HepG2 (cell line): ENCODE data around the gene HAS3. TPM values are rescaled to one million over a fixed set of nuclear protein-coding genes. Genes with fewer than 3 reads are reported as not detected.

ENCODE experiments used
- ATAC-seq: fragments of 200-7000 bp; cut with Tn5 transposase; 3 replicates; pipeline ENCODE4 v1.9.1; 2020; ENCODE audit warnings: mild to moderate bottlenecking, moderate library complexity
- BruUV-seq: library from RNA; stranded (reverse); fragments of 400-500 nt; replicated peaks from 2 replicates; lab custom pipeline; 2021; lab: Mats Ljungman, UMichigan
- CTCF ChIA-PET: fragments of 300-600 bp; formaldehyde crosslinking; extraction: SDS; loops from one replicate; lab custom pipeline; 2021; ENCODE audit warnings: low total read pairs, inconsistent platforms, low intra/inter-chr PET ratio; lab: Yijun Ruan, JAX
- POLR2A ChIA-PET: fragments of 350-600 bp; sonication (Branson Sonifier 250); formaldehyde crosslinking; loops from one replicate; lab custom pipeline; 2020; ENCODE audit warnings: antibody characterized with exemption, inconsistent platforms; lab: Yijun Ruan, JAX
- DNase-seq: peaks from one replicate; pipeline ENCODE4 v3.0.0-alpha.2; 2015; ENCODE audit warnings: low spot score
- FAIRE-seq: peaks from 3 replicates; lab custom pipeline; 2011; peaks lifted over from hg19 to GRCh38; lab: Jason Lieb, UNC
- H2AFZ ChIP-seq: one replicate; pipeline ENCODE4 v1.6.1; 2011; ENCODE audit warnings: low read length, inconsistent platforms
- H3K27ac ChIP-seq: fragments of 300-600 bp; 3 replicates; pipeline ENCODE4 v1.8.0; 2011; ENCODE audit warnings: mixed run types, mild to moderate bottlenecking, mixed read lengths, low read length, inconsistent platforms; ENCODE audit not compliant: insufficient read depth; ENCODE audit errors: extremely low read length
- H3K27me3 ChIP-seq, 2 experiments: fragments of 200-600 bp in 1 of 2; 2 replicates in 1 of 2; 3 replicates in 1 of 2; pipeline versions ENCODE4 v1.6.0 to v1.8.0; 2011; ENCODE audit warnings: low read length in 2 of 2, mild to moderate bottlenecking in 2 of 2, moderate library complexity in 2 of 2, inconsistent platforms in 1 of 2; ENCODE audit not compliant: insufficient read depth in 2 of 2, control insufficient read depth in 1 of 2
- H3K36me3 ChIP-seq, 2 experiments: fragments of 200-600 bp in 1 of 2; replicated peaks in 1 of 2; 2 replicates in 1 of 2; 3 replicates in 1 of 2; pipeline versions ENCODE4 v1.5.1 to v1.8.0; 2011; ENCODE audit warnings: low read length in 2 of 2, inconsistent platforms in 1 of 2; ENCODE audit not compliant: insufficient read depth in 2 of 2, control insufficient read depth in 1 of 2
- H3K4me1 ChIP-seq: 2 replicates; pipeline ENCODE4 v1.5.1; 2012; ENCODE audit warnings: low read length, inconsistent platforms; ENCODE audit not compliant: insufficient read depth
- H3K4me2 ChIP-seq: 2 replicates; pipeline ENCODE4 v1.6.0; 2011; ENCODE audit warnings: low read depth, low read length, inconsistent platforms
- H3K4me3 ChIP-seq, 3 experiments: fragments of 200-600 bp in 1 of 3; sonication (generic), shearing (Covaris generic) in 1 of 3; replicated peaks in 1 of 3; 2 replicates each; pipeline ENCODE4 v1.5.1; 2011 to 2016; ENCODE audit warnings: low read length in 3 of 3, inconsistent platforms in 2 of 3, low read depth in 2 of 3, mild to moderate bottlenecking in 2 of 3, control low read depth in 1 of 3, mixed read lengths in 1 of 3; ENCODE audit not compliant: insufficient read depth in 1 of 3
- H3K79me2 ChIP-seq: one replicate; pipeline ENCODE4 v1.6.1; 2011; ENCODE audit warnings: low read length, inconsistent platforms; ENCODE audit not compliant: insufficient read depth
- H3K9ac ChIP-seq: 2 replicates; pipeline ENCODE4 v1.6.0; 2011; ENCODE audit warnings: mild to moderate bottlenecking, low read depth, low read length, inconsistent platforms; ENCODE audit not compliant: insufficient read depth
- H3K9me3 ChIP-seq: 2 replicates; pipeline ENCODE4 v1.5.1; 2012; ENCODE audit warnings: mild to moderate bottlenecking, low read length
- H4K20me1 ChIP-seq: 2 replicates; pipeline ENCODE4 v1.6.0; 2011; ENCODE audit warnings: inconsistent platforms, mild to moderate bottlenecking, low read length, moderate library complexity; ENCODE audit not compliant: insufficient read depth
- AHDC1 ChIP-seq: sonication (generic); formaldehyde crosslinking; IDR thresholded peaks from 2 replicates; pipeline ENCODE4 v1.5.1; 2020; ENCODE audit warnings: mild to moderate bottlenecking, missing genetic modification reagents, borderline replicate concordance
- CENPBD1 ChIP-seq: sonication (generic); formaldehyde crosslinking; IDR thresholded peaks from 2 replicates; pipeline ENCODE4 v1.8.0; 2022; ENCODE audit warnings: missing genetic modification reagents, low read depth, mild to moderate bottlenecking, borderline replicate concordance
- CREB1 ChIP-seq, 2 experiments: fragments of 450-650 bp in 1 of 2; IDR thresholded peaks; 2 replicates each; pipeline ENCODE4 v1.6.1; 2016 to 2017; ENCODE audit warnings: control low read depth in 1 of 2, mild to moderate bottlenecking in 1 of 2, missing compliant biosample characterization in 1 of 2, missing genetic modification characterization in 1 of 2
- CREM ChIP-seq, 2 experiments: sonication (generic) in 1 of 2; formaldehyde crosslinking in 1 of 2; IDR thresholded peaks; 2 replicates each; pipeline versions ENCODE4 v1.4.0 to v1.6.1; 2016 to 2020; ENCODE audit warnings: antibody characterized with exemption in 1 of 2, mild to moderate bottlenecking in 1 of 2, missing genetic modification reagents in 1 of 2
- PHF21A ChIP-seq: sonication (generic); formaldehyde crosslinking; IDR thresholded peaks from 2 replicates; pipeline ENCODE4 v1.5.0; 2020; ENCODE audit warnings: mild to moderate bottlenecking, missing genetic modification reagents
- ZBTB10 ChIP-seq: sonication (generic); formaldehyde crosslinking; IDR thresholded peaks from 2 replicates; pipeline ENCODE4 v1.4.0; 2020; ENCODE audit warnings: missing genetic modification reagents, borderline replicate concordance
- ZFP36L2 ChIP-seq: sonication (generic); formaldehyde crosslinking; IDR thresholded peaks from 2 replicates; pipeline ENCODE4 v1.4.0; 2020; ENCODE audit warnings: missing genetic modification reagents
- ZMAT3 ChIP-seq: sonication (generic); formaldehyde crosslinking; conservative IDR thresholded peaks from 2 replicates; pipeline ENCODE4 v1.7.0; 2021; ENCODE audit warnings: missing genetic modification reagents
- ZNF121 ChIP-seq: sonication (generic); formaldehyde crosslinking; IDR thresholded peaks from 2 replicates; pipeline ENCODE4 v1.5.0; 2020; ENCODE audit warnings: mild to moderate bottlenecking, missing genetic modification reagents
- WGBS: methylation state at CpG from one replicate; pipeline ENCODE4 v1.1.6; 2017; ENCODE audit warnings: low lambda C conversion rate; 5-methylcytosine and 5-hydroxymethylcytosine counted together
- in situ Hi-C: cut with HindIII; loops from 2 replicates; pipeline ENCODE4 v1.10.0; 2017; ENCODE audit warnings: low pct_unique_long_range_greater_than_20kb; ENCODE audit not compliant: extremely low pct_ligation_motif_present
- intact Hi-C: fragments of 100-400 bp; cut with micrococcal nuclease; formaldehyde crosslinking; loops from one replicate; pipeline ENCODE4 v1.10.0; 2022; ENCODE audit not compliant: unreplicated experiment
- polyA plus RNA-seq, 8 experiments: library from polyadenylated mRNA; depleted of rRNA in 3 of 8; stranded (reverse) in 7 of 8; unstranded in 1 of 8; fragments of >200 nt; fragmentation: Illumina TruSeq in 4 of 8; extraction: Trizol in 4 of 8; gene quantifications; 2 replicates each; pipeline versions ENCODE4 v1.2.1 to v1.2.3, GENCODE V29; 2011 to 2016; ENCODE audit warnings: low read depth in 4 of 8, missing spikeins in 1 of 8, mixed read lengths in 1 of 8; ENCODE audit not compliant: insufficient read depth in 1 of 8
- total RNA-seq, 5 experiments: library from RNA; depleted of rRNA; stranded (reverse); fragments of >200 nt; fragmentation: Illumina TruSeq; extraction: Trizol; gene quantifications; 2 replicates each; pipeline ENCODE4 v1.2.3, GENCODE V29; 2016; ENCODE audit warnings: low read depth in 1 of 5

HAS3 gene
- total and polyA plus RNA-seq, 2 of the 13 experiments (the other 11 are each of a cell fraction or from before 2014, with no cell fraction given) = 0.04 to 0.30 TPM

GRCh38 chr16:69131839-69132423 is 26.5 kb downstream of the HAS3 start (continued):
- peak; percentile 45 for TF ChIP-seq AHDC1 (CRISPR knock-in tag)
- TF ChIP-seq ZMAT3 = no peak
- no peak for TF ChIP-seq CREM (IDR thresholded peaks at IDR 0.05)
- no peak for TF ChIP-seq CREM (CRISPR knock-in tag; IDR thresholded peaks at IDR 0.05)
- TF ChIP-seq, all 625 proteins: peak for 110

- H3K27ac ChIP-seq = peak within 1 kb of the TSS; percentile 97
- in situ Hi-C loops = no loop called here
- DNase-seq (peak; percentile 79), FAIRE-seq (no peak), ATAC-seq (peak; percentile 95)
- POLR2A ChIA-PET = interaction anchor here (0.6 to 1.6 kb wide), 13 partner anchors 11 to 431 kb away, joined by 3 to 11 read pairs (median 3); partner anchors contain the start of gene SNTB2
- H3K79me2 ChIP-seq = peaks cover 78% of the 10 kb centered on the region
- no peaks in the 10 kb centered on the region; a peak in 1 of 5 replicates for H3K27me3 ChIP-seq
- H2AFZ ChIP-seq = no peak within 1 kb of the TSS
- no TSS peak for BruUV-seq
- H3K4me3 ChIP-seq = peak within 1 kb of the TSS; percentile 87 to 98 (median 91)
- H3K36me3 ChIP-seq = peaks cover 4 to 29% of the 10 kb centered on the region in 2 experiments; a peak in 4 of 5 replicates
- H3K9ac ChIP-seq = peak within 1 kb of the TSS; percentile 99
- 0 out of 2 replicates have a peak, but pooled peaks cover 3% of the 10 kb centered on the region for H4K20me1 ChIP-seq
- peaks cover 50% of the 10 kb centered on the region for H3K4me1 ChIP-seq
- peak within 1 kb of the TSS; percentile 83 for H3K4me2 ChIP-seq
- WGBS = under 1% methylated on average over 42 of the region's 78 CpGs
- H3K9me3 ChIP-seq = no peaks in the 10 kb centered on the region
- intact Hi-C loops = loop anchor here (10.0 kb wide), 1 partner anchor 608 kb away; no protein-coding TSS in a partner anchor
- CTCF ChIA-PET = no interaction called here
- TF ChIP-seq PHF21A (CRISPR knock-in tag) = peak; percentile 58; the same call in 1 of the 2 replicates
- no peak; the same call in 1 of the 2 replicates for TF ChIP-seq CENPBD1 (CRISPR knock-in tag)
- TF ChIP-seq ZNF121 (CRISPR knock-in tag) = no peak; the same call in 1 of the 2 replicates
- TF ChIP-seq CREB1 (IDR thresholded peaks at IDR 0.05) = peak; percentile 49; the same call in 1 of the 2 replicates
- no peak for TF ChIP-seq CREB1 (CRISPR knock-in tag; IDR thresholded peaks at IDR 0.05)
- 0 out of 2 replicates have a peak, but pooled peaks have one; percentile 19 for TF ChIP-seq ZBTB10 (CRISPR knock-in tag)
- TF ChIP-seq ZFP36L2 (CRISPR knock-in tag) = no peak
These were observed 27.2 kb downstream of the HAS3 start, which contains the start of the genes CHTF8 and UTP4 for GRCh38 chr16:69132424-69133252. TSS of gene CHTF8 (minus strand) at chr16:69132588. CDS start at chr16:69121458, 11,130 bp downstream. TSS of gene UTP4 (plus strand) at chr16:69132649. CDS start at chr16:69133460, 811 bp downstream.
